ENCODE results near the gene IFI27L2. TPM values are rescaled to one million over a fixed set of nuclear protein-coding genes. Genes with fewer than 3 reads are reported as not detected.

Gene IFI27L2
- total RNA-seq, 2 experiments from 2014 or later = 52.6 to 102 TPM

GRCh38 chr14:94109915-94110250 lies 19.5 kb downstream of the IFI27L2 start:
- intact Hi-C loops (cut with micrococcal nuclease; ENCODE audit: unreplicated experiment) = no loop called here

GRCh38 chr14:94104731-94105130 lies 24.7 kb downstream of the IFI27L2 start:
- ChIA-PET CTCF (ENCODE audit: unreplicated experiment) (no interaction called here), POLR2A (interaction anchor here (1.0 kb wide), 1 partner anchor 48 kb away, joined by 3 read pairs; no protein-coding TSS in a partner anchor)
- H3K36me3 ChIP-seq (ENCODE audit: insufficient read depth, low read length) = no peaks in the 10 kb centered on the region
- H3K4me2 ChIP-seq (ENCODE audit: low read length) = no peak overlapping the region
- H3K9me3 ChIP-seq (ENCODE audit: low read length) = no peaks in the 10 kb centered on the region
- H2AFZ ChIP-seq (ENCODE audit: low read length) = no peak overlapping the region
- no peaks in the 10 kb centered on the region for H3K4me1 ChIP-seq (ENCODE audit: insufficient read depth, low read length, poor library complexity, severe bottlenecking)
- no TSS peak for BruUV-seq (replicated peaks)
- no peak overlapping the region for H3K4me3 ChIP-seq (ENCODE audit: low read depth, low read length, poor library complexity, severe bottlenecking)
- TF ChIP-seq EZH2phosphoT487 (IDR thresholded peaks at IDR 0.05; ENCODE audit: borderline replicate concordance, low read depth, low read length) (no peak), CTCF (conservative IDR thresholded peaks at IDR 0.05; ENCODE audit: low read length) (no peak)
- intact Hi-C loops (cut with micrococcal nuclease; ENCODE audit: unreplicated experiment) = no loop called here
- no peaks in the 10 kb centered on the region for H3K9me2 ChIP-seq (ENCODE audit: insufficient read depth, low read length)
- no peak overlapping the region for H3K27ac ChIP-seq (ENCODE audit: low read depth, low read length, poor library complexity, severe bottlenecking)
- H3K79me2 ChIP-seq (ENCODE audit: insufficient read depth, low read depth, low read length) = no peaks in the 10 kb centered on the region
- H4K20me1 ChIP-seq (ENCODE audit: insufficient read depth, low read length) = no peaks in the 10 kb centered on the region
- DNase-seq (ENCODE audit: low spot score) = no peak

More at GRCh38 chr14:94109915-94110250, 19.5 kb downstream of the IFI27L2 start:
- H3K4me2 ChIP-seq (ENCODE audit: low read length) = no peak overlapping the region
- H3K4me3 ChIP-seq (ENCODE audit: low read depth, low read length, poor library complexity, severe bottlenecking) = no peak overlapping the region
- H3K79me2 ChIP-seq (ENCODE audit: insufficient read depth, low read depth, low read length) = no peaks in the 10 kb centered on the region
- ChIA-PET CTCF (ENCODE audit: unreplicated experiment) (no interaction called here), POLR2A (interaction anchor here (0.8 kb wide), 1 partner anchor 26 kb away, joined by 3 read pairs; no protein-coding TSS in a partner anchor)
- no peaks in the 10 kb centered on the region for H3K9me2 ChIP-seq (ENCODE audit: insufficient read depth, low read length)
- no peaks in the 10 kb centered on the region for H3K36me3 ChIP-seq (ENCODE audit: insufficient read depth, low read length)
- no peak overlapping the region for H2AFZ ChIP-seq (ENCODE audit: low read length)
- DNase-seq (ENCODE audit: low spot score) = no peak
- BruUV-seq (replicated peaks) = no TSS peak
- H3K27ac ChIP-seq (ENCODE audit: low read depth, low read length, poor library complexity, severe bottlenecking) = no peak overlapping the region
- H4K20me1 ChIP-seq (ENCODE audit: insufficient read depth, low read length) = no peaks in the 10 kb centered on the region
- TF ChIP-seq EZH2phosphoT487 (IDR thresholded peaks at IDR 0.05; ENCODE audit: borderline replicate concordance, low read depth, low read length) = no peak
- no peak for TF ChIP-seq CTCF (conservative IDR thresholded peaks at IDR 0.05; ENCODE audit: low read length)
- H3K9me3 ChIP-seq (ENCODE audit: low read length) = no peaks in the 10 kb centered on the region
- H3K4me1 ChIP-seq (ENCODE audit: insufficient read depth, low read length, poor library complexity, severe bottlenecking) = no peaks in the 10 kb centered on the region

- BruUV-seq (replicated peaks) = no TSS peak
- no peaks in the 10 kb centered on the region for H3K36me3 ChIP-seq (ENCODE audit: insufficient read depth, low read length)
- H3K79me2 ChIP-seq (ENCODE audit: insufficient read depth, low read depth, low read length) = no peaks in the 10 kb centered on the region
- POLR2A ChIA-PET = no interaction called here
- H3K4me2 ChIP-seq (ENCODE audit: low read length) = no peak overlapping the region
- H3K4me1 ChIP-seq (ENCODE audit: insufficient read depth, low read length, poor library complexity, severe bottlenecking) = no peaks in the 10 kb centered on the region
- CTCF ChIA-PET (ENCODE audit: unreplicated experiment) = no interaction called here
- intact Hi-C loops (cut with micrococcal nuclease; ENCODE audit: unreplicated experiment) = no loop called here
- no peak for TF ChIP-seq EZH2phosphoT487 (IDR thresholded peaks at IDR 0.05; ENCODE audit: borderline replicate concordance, low read depth, low read length)
- TF ChIP-seq CTCF (conservative IDR thresholded peaks at IDR 0.05; ENCODE audit: low read length) = no peak
- H3K4me3 ChIP-seq (ENCODE audit: low read depth, low read length, poor library complexity, severe bottlenecking) = no peak overlapping the region
- H3K9me3 ChIP-seq (ENCODE audit: low read length) = no peaks in the 10 kb centered on the region
- no peak for DNase-seq (ENCODE audit: low spot score)
- H3K9me2 ChIP-seq (ENCODE audit: insufficient read depth, low read length) = no peaks in the 10 kb centered on the region
- no peaks in the 10 kb centered on the region for H4K20me1 ChIP-seq (ENCODE audit: insufficient read depth, low read length)
- no peak overlapping the region for H2AFZ ChIP-seq (ENCODE audit: low read length)
- H3K27ac ChIP-seq (ENCODE audit: low read depth, low read length, poor library complexity, severe bottlenecking) = no peak overlapping the region
Observed at GRCh38 chr14:94103554-94104150, 25.8 kb downstream of the IFI27L2 start.
